HCT116 (cell line): ENCODE results near the gene FBN3.

Source experiments
- CTCF ChIP-seq, 3 experiments: fragments of 200-600 bp in 1 of 3; sonication (generic) in 1 of 3; IDR thresholded peaks in 2 of 3; conservative IDR thresholded peaks in 1 of 3; 2 replicates each; pipeline ENCODE4 v1.5.1; 2012 to 2017; ENCODE audit warnings: low read depth in 2 of 3, low read length in 2 of 3, antibody characterized with exemption in 1 of 3, borderline replicate concordance in 1 of 3, control low read depth in 1 of 3, mild to moderate bottlenecking in 1 of 3, mixed read lengths in 1 of 3, mixed run types in 1 of 3, moderate library complexity in 1 of 3; ENCODE audit not compliant: insufficient read depth in 1 of 3
- ELF1 ChIP-seq: IDR thresholded peaks from 2 replicates; pipeline ENCODE4 v1.6.1; 2012; ENCODE audit warnings: low read depth, borderline replicate concordance

DNA sequence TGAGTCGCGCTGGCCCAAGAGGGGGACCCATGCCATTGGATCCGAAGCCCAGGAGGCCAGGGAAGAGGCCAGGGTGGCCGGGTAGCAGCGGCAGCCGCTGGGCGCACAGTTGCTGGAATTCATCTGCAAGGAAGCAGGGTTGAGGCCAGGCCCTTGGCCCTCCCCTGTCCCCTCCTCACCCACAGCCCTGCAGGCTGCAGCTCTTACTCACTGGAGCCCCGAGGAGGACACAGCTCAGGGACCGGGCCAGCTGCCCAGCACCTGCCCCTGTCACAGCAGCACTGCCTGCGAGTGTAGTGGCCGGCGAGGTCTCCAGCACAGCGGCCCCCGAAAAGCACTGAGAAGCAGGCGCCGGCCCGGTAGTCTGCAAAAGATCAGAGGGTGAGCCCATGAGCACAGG lies 11.2 kb downstream of the FBN3 start:
- TF ChIP-seq CTCF (IDR thresholded peaks at IDR 0.05 in 2 of 3, conservative IDR thresholded peaks at IDR 0.05 in 1 of 3; ENCODE audit: borderline replicate concordance in 1 of 3, insufficient read depth in 1 of 3, low read depth in 2 of 3, low read length in 2 of 3), result no peak
- no peak for TF ChIP-seq ELF1
